ENCODE measurements around the gene NOXO1.
"Not testable (repeated sequence)": the region's sequence is repeated elsewhere in the genome, so short reads cannot be mapped to it uniquely, and the experiment has no call there.

The NOXO1 gene, protein sequence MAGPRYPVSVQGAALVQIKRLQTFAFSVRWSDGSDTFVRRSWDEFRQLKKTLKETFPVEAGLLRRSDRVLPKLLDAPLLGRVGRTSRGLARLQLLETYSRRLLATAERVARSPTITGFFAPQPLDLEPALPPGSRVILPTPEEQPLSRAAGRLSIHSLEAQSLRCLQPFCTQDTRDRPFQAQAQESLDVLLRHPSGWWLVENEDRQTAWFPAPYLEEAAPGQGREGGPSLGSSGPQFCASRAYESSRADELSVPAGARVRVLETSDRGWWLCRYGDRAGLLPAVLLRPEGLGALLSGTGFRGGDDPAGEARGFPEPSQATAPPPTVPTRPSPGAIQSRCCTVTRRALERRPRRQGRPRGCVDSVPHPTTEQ

DNA sequence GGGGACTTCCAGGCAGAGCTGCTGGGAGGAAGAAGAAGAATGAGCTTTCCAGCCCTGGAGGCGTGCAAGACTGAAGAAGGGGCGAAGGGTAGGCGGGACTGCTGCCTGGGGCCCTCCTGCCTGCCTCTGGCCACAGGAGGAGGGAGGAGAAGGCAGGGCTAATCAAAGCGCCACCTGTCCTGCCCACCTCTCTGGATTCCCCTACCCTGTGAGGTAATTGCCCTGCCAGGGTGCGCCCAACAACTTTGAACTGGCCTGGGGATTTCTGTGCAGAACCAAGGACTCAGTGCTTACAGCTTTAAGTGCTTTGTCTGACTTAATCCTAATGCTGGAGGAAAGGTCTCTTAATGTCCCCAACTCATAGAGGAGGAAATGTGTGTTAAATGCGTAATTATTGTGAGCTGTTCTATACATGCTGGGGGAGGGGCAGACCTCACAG lies at the start of gene NOXO1:
TSS of gene NOXO1 (minus strand) at position 72 of the 439 bp plus-strand sequence. CDS start 290 bp downstream, outside the sequence.
- no peak for DNase-seq

DNA sequence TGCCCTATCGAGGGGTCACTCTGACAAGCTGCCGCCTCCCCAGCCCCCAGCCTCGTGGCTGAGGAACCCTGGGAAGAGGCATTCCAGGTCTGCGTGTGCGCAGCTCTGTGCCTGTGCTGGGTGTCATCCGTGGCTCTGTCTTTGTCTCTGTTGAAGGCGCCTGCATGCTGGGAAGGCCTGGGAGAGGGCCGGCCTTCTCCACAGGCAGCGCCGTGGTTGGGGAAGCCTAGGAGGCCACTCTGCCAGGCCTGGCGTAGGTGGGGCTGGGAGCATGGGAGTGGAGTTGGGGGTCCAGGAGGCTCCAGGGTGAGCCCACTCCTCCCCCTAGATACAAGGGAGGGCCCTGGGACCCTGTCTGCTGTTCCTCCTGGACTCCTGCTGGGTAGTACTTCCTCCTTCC lies 48.8 kb upstream of the NOXO1 start:
- no peak for DNase-seq

DNA sequence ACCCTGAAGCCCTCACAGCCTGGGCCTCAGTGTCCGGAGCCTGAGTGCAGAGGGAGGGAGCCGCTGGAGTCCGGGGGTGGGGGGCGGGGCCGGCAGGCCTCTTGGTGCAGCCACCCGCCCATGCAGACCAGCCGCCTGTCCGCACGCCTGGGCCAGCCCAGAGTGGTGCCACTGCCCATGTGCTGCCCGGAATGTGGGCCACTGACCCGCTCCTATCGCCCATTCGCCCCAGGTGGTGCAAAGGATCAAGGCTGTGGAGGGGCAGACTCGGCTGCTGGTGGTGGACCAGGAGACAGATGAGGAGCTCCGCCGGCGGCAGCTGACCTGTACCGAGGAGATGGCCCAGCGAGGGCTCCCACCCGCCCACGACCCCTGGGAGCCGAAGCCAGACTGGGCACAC lies 48.1 kb upstream of the NOXO1 start:
- DNase-seq: no peak

DNA sequence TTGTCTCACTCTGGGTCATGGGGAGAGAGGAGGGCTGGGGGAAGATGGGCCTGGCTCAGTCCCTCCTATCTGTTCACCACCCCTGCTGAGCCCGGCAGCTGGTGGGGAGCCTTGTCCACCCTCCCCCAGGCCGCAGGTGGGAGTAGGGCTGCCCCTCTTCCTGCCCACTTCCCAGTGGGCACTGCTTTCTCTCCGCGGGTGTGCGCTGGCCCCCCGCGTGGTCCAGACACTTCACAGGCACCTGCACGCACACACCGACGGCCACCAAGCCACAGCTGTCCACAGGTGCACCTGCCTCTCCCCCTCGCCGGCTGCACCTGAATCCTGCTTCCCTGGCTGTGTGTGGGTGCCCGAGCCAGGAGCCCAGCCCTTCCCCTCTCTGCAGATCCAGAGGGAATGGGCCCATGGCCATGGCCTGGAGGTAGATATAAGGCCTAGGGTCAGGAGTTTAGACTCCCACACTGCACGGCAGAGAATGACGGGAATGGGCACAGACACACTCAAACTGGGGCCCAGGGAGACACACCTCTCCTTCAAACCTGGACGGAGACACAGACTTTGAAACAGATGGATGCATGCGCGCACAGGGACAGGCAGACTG lies 47.5 kb upstream of the NOXO1 start:
- DNase-seq: no peak

DNA sequence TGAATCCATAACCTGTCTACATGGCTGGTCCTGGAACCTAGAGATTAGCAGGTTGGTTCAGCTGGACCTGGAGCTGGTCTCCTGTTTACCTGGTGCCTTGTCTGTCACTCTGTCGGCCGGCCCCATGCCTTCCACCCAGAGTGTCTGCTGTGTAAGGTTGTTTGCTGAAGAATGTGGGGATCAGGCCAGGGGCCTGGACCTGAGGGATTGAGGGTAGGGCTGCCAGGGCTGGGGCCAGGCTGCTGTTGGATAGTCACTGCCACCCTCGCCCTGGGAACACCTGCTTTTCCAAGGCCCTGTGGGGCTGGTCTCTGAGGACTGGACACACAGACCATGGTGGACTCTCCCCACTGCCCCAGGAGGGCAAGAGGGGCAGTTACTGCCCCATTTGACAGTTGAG lies 46.9 kb upstream of the NOXO1 start:
- no peak for DNase-seq

DNA sequence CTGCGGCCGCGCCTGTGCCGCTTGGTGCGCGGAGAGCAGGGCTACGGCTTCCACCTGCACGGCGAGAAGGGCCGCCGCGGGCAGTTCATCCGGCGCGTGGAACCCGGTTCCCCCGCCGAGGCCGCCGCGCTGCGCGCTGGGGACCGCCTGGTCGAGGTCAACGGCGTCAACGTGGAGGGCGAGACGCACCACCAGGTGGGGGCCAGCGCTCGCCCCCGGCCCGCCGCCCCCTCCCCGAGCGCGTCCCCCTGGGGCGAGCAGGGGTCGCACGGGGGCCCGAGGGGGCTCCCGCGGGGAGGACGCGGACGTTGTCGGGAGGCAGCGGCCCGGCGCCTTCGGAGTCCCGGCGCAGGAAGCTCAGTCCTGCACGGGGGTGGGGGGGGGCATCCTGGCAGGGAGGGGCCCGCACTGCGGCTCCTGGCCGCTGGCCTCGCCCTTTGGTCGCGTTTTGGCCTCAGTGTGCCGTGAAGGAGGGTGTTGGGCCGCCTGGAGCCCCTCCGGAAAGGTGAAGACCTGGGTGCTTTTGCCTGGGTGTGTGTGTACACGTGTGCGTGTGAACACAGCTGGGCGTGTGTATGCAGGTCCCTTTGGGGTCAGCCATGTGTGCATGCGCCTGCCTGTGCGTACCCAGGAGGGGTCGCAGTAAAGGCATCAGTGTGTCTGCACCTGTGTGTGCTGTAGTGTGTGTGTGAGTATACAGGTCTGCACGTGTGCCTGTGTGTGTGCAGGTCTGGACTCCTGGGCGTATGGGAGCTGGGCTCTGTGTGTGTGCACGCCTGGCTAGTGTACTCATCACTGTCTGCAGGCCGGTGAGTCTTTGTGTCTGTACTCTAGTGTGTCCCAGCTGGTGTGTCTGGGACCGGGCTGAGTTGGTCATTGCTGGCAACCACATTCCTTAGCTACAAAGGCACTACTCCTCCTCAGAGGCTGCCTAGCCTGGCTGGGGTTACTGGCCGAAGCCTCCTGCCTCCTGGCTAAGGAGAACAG lies 46.0 kb upstream of the NOXO1 start:
- peak; percentile 18 for DNase-seq

DNA sequence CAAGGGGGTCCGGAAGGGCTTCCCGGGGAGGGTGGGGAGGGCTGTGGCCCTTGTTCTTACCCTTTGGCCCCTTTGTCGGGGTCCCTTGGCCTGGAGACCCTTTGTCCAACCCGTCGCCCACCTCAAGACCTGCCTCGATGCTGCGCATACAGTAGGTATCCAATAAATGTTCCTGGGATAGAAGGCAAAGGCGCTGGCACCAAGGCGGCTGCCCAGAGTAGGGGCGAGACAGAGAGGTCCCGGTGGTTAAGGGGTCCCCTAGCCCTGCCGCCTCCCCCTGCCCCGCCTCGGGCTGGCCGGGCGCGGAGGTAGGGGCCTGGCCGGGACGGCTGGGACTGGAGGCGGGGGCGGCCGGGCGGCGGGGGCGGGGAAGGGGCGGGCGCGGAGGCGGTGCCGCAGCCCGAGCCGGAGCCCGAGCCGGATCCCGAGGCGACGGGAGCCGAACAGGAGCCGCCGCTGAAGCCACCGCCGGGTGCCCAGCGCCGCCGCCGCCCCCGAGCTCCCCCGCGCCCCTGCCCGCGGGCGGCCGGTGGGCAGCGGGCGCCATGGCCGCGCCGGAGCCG lies 45.3 kb upstream of the NOXO1 start, which contains the start of gene NHERF2:
TSS of gene NHERF2 (plus strand) at position 442 of the 563 bp plus-strand sequence. CDS start at position 546, 104 bp downstream.
- DNase-seq: peak; percentile 44

DNA sequence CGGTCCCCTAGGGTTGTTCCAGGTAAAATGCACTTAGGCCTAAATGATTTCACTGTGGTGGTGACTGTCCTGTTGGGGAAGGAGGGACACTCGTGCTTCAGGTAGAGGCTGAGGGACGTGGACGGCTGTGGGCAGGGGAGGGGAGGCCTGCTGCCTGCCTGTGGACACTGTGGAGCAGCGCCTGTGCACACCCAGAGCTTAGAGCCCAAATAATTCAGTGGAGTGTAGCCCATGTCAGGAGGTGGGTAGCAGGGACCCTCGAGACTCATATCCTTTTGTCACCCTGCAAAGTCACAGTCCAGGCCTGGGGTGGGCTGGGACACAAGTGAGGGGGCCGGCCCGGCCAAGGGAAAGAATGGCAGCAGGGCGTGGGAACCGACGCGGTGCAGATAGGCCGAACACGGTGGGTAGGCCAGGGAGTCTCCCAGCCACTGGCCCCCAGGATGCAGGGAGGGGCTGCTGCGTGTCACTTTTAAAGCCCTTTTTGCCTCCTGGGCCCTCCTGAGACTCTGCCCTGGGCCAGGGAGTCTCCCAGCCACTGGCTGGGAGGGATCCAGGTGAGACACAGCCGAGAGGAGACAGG lies 44.7 kb upstream of the NOXO1 start:
- DNase-seq: no peak

DNA sequence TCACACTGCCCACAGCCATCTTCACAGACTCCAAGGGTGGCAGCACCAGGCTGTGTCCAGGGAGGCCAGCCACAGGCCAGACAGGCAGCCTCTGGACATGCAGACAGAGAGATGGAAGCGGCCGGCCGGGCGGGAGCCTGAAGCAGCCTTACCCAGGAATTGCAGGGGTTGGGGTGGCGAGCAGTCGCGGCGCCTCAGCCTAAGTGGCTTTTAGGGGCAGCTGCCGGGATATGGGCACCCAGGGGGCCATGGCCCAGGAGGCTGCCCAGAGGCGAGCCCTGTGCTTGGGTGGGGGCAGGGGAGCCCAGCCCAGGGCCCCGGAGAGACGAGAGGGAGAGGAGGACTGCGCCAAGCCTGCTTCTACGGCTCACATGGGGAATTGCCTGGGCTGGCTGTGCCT lies 44.0 kb upstream of the NOXO1 start:
- no peak for DNase-seq

DNA sequence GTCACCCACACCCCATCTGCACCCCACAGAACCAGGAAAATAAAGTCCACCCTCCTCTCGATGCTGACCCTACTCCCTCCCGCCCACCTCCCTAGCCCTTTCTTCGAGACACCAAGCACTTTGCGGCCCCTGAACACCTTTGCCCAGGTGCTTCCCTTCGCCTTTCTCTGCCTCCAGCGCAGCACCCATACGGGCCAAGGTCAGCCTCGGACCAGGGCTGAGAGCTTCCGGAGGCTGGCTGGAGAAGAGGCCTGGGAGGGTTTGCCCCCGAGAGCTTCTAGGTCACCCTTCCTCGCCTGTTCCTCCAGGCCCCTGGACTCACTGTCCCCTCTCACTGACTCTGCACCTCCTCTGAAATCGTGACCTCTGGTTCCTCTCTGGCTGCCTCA lies 42.8 kb upstream of the NOXO1 start:
- DNase-seq: no peak

DNA sequence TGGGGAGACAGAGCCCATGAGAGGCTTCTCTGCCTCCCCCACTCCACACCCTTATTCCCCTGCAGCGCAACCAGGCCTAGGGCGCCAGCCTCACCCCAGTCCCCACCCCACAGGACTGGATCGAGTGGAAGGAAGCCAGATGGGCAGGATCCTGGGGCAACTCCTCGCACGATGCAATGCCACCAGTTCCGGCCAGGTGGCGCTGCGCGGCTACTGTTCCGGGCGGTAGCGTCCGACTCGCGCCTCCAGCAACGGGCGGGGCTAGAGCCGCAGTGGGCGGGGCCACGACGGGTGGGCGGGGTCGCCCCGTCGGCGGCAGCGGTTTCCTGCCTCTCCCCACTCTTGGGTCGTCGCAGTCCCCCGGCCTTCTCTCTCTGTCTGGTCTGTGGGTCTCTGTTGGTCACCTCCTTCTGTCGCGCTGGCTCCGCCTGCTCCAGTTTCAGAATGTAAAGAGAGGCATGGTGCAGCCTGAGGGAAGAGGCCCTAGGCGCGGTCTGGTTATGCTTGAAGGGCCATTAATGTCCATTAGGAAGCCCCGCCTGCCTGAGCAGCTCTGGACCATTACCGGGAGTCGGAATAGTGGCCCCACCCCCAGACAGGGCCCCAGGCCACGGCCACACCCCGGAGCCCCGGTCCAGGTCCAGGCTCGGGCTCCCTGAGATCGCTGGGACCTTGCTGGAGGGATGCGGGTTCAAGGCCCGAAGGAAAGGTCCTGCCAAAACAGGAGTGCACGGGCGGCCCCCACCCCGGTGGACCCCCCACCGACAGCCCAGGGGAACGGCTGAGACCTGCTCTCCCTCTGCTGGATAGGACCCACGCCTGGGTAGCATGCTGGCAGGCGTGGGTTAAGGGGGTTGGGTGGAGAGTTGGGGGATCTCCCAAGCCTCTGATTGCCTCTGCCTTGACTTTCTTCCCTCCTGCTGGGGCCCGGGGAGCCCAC lies 42.1 kb upstream of the NOXO1 start:
- DNase-seq: peak; percentile 97

DNA sequence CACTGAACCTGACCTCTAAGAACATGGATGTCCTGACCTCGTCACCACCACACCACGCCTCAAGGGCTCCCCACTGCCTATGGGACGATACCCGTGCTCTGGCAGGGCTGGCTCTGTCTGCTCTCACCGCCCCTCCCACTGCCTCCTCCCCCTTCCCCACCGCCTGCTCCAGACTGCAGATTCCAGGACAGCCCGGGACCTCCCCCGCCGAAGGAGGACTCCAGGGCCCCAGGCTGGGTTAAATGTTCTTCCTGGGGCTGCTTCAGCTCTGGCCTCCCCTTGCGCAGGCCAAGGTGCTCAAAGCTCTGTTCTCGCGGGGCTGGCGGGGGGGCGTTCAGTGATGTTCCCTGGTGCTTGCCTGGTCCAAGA lies 41.4 kb upstream of the NOXO1 start:
- DNase-seq: no peak

DNA sequence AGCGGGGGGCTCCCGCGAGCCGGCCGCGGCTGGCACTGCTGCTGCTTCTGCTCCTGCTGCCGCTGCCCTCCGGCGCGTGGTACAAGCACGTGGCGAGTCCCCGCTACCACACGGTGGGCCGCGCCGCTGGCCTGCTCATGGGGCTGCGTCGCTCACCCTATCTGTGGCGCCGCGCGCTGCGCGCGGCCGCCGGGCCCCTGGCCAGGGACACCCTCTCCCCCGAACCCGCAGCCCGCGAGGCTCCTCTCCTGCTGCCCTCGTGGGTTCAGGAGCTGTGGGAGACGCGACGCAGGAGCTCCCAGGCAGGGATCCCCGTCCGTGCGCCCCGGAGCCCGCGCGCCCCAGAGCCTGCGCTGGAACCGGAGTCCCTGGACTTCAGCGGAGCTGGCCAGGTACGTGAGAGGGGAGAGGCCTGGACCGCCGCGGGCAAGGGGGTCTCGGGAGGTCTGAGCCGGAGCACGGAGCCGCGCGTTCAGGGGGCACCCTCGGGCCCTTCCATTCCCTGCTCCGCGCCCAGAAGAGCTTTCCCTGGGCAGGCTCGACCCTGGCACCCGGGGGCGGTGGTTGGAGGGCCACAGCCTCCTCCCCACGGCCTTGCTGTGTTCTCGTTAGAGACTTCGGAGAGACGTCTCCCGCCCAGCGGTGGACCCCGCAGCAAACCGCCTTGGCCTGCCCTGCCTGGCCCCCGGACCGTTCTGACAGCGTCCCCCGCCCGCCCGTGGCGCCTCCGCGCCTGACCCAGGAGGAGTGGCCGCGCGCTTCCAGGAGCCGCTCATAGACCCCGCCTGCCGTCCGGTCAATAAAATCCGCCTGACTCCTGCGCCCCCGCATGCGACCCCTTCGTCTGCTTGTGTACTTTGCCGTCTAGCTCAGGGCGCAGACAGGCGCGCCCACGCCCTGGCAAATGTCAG lies 38.9 kb upstream of the NOXO1 start:
- DNase-seq: no peak

DNA sequence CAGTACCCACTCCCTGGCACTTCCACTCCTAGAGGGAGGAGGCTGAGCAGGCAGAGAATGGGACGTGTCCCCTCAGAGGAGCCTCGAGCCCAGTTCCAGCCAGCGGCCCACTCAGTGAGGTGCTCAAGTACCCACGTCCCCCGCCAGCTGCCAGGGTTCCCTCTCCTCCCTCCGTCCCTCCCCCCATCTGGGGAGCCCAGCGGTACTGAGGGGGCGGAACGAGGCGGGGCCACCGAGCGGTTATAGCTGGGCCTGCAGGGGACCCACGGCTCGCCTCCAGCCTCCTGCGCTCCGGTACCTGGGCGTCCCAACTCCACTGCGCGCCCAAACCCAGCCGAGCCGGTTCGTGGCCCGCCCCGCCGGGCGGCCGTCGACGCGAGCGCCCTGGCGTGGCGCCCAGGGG lies 38.2 kb upstream of the NOXO1 start, which contains the start of gene NPW:
TSS of gene NPW (plus strand) at position 268 of the 403 bp plus-strand sequence.
- peak; percentile 21 for DNase-seq

DNA sequence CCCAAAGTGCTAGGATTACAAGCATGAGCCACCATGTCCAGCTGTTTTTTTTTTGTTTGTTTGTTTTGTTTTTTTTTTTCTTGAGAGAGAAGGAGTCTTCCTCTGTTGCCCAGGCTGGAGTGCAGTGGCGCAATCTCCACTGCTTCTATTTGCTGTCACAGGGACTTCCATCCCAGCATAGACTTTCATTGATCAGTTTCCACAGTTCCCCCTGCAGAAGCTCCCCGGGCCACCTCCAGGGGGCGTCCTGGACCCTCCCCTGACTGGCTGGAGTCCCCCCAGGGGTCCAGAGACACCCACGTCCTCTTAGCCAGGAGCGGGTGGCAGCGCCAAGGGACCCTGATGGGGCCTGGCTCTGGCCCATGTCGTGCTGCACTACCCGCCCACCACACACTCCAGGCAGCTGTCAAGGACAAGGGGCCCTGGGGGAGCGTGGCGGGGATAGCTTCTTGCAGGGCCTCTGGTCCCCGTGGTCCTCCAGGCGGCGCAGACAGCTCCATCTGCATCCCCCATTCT lies 35.2 kb upstream of the NOXO1 start:
- no peak for DNase-seq

DNA sequence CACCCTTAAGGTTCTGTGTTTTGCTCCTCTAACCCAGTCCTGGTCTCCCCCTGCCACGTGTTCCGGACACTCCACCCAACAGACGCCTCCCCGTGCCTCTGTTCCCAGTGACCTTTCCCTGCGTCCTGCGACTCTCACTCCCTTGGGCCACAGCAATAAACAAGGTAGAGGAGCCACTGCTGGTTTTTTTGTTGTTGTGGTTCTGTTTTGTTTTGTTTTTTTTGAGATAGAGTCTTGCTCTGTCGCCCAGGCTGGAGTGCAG lies 34.6 kb upstream of the NOXO1 start:
- DNase-seq: no peak

DNA sequence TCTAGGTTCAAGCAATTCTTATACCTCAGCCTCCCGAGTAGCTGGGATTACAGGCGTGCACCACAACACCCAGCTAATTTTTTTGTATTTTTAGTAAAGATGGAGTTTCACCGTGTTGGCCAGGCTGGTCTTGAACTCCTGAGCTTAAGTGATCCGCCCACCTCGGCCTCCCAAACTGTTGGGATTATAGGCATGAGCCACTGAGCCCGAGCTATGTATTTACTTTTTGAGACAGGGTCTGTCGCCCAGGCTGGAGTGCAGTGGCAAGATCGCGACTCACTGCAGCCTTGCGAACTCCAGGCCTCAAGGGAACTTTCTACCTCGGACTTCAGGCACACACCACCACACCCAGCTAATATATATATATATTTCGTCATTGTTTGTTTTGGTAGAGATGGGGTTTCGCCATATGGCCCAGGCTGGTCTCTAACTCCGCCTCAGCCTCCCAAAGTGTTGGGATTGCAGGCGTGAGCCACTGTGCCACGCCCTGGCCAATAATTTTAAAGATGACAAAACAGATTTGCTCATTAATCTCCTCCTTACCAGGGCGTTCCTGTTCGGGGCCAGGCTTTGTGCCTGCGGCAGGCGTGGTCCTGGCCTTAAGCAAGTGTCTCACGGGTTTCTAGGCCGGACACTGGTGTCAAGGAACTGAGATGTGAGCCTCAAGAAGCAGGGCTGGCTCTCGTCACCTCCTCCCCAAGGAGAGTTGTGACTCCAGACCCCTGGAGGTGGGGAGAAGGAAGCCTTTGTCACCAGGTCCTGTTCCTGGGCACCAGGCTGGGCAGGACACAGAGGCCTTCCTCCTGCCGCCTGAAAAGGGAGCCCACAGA lies 34.1 kb upstream of the NOXO1 start:
- DNase-seq: no peak

DNA sequence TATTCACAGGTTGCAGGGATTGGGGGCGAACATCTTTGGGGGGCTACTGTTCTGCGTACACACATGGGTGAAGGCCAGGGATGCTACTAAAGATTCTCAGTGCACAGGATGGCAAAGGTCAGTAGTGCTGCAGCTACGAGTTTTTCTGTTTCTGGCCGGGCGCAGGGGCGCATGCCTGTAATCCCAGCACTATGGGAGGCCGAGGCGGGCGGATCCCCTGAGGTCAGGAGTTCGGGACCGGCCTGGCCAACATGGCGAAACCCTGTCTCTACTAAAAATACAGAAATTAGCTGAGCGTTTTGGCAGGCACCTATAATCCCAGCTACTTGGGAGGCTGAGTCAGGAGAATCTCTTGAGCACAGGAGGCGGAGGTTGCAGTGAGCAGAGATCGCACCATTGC lies 32.3 kb upstream of the NOXO1 start:
- no peak for DNase-seq

DNA sequence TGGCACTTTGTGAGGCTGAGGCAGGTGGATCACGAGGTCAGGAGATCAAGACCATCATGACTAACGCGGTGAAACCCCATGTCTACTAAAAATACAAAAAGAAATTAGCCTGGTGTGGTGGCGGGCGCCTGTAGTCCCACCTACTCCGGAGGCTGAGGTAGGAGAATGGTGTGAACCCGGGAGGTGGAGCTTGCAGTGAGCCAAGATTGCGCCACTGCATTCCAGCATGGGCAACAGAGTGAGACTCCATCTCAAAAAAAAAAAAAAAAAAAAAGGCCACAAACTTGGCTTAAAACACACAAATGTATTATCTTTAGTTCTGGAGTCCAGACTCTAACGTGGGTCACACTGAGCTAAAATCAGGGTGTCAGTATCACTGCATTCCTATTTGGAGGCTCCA lies 30.5 kb upstream of the NOXO1 start:
- not testable (repeated sequence) for DNase-seq

Data from CD4-positive, alpha-beta T cell treated with Interleukin-12 subunit alpha and Interleukin-12 subunit beta, for 1 hour (primary cell).